SIG-M5 (cell line): ENCODE data around the gene PARD6G.

Experiments
- DNase-seq: peaks from one replicate; lab custom pipeline; 2025; lab: John Stamatoyannopoulos, UW

The PARD6G gene

GRCh38 chr18:80210312-80211083, 36.8 kb downstream of the PARD6G start:
- no peak for DNase-seq

GRCh38 chr18:80208620-80209019, 38.7 kb downstream of the PARD6G start:
- DNase-seq = no peak

DNA sequence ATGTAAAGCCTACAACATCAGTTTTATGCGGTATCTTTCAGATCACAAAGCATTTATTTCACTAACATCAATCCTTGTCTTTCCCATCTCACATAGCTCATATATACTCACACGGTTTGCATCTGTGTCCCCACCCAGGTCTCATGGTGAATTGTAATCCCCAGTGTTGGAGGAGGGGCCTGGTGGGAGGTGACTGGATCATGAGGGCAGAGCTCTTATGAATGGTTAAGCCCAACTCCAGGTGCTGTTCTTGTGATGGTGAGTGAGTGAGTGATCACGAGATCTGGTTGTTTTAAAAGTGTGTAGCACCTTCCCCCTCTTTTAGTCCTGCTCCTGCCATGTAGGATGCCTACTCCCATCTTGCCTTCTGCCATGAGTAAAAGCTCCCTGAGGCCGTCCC, 42.0 kb downstream of the PARD6G start:
- no peak for DNase-seq

GRCh38 chr18:80204142-80204541, 43.2 kb downstream of the PARD6G start:
- DNase-seq = no peak

DNA sequence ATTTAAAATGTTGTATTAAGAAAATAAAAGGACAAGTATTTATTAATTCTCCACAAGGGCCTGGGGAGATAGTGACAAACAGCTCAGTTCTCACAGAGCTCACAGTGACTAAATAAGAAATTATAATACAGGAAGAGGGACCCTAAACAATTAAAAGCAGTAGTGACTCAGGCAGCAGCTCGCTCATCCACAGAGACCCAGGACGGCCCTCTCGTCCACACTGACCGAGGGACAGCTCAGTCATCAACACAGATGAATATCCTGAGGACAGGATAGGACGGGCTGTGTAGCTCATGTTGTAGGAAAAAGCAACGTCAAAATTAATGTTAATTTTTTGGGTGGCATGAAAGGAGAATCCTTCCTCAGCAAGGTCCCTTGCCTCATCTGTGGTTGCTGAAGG, 44.1 kb downstream of the PARD6G start:
- no peak for DNase-seq

DNA sequence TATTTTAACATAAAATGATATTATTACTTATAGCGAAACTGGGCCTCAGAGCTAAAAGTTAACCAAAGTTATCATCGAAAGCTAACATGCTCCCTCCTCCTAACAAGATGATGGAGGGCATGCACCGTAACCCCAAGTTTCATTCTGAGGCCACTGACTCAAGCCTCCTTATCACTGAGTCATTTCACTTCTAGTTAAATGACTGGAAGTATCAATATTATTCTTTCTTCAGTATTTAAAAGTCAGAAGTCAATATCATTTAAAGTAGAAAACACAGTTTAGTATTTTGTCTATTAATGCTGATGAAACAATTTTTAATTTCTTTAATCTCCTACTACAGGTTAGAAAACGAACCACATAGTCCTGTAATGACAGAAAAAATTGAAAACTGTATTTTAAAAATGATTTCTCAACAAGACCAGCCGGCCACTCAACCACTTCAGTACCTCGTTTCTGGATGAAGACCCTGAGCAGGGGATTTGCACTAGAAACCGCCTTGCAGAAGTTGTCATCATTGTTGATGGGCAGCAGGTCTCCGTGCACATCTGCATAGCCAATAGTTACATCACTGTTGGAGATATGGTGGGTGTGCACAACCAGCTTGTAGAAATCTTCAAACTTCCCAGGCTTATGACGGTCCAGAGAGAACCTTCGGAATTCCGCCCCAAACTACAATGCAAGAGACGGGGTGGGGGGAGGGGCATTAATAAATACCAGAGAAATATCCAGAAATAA, 44.9 kb downstream of the PARD6G start:
- no peak for DNase-seq

DNA sequence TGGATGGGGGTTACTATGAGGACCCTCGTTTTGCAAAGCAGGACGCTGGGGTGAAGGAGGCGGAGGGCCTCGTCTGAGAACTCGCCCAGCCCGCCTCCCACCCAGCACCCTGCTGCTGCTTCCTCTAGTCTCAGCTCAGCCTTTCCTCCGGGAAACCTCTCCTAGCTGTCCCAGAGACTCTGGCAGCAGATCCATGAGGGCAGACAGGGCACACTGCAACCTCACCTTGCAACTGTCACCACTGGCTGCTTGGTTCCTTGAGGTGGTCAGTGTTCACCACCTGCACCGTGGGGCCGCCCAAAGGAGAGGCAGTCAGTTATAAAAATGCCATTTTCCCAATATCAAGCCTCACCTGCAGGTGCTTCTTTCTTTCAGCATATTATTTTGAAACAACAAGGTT, 45.6 kb downstream of the PARD6G start:
- no peak for DNase-seq

GRCh38 chr18:80200932-80201672, 46.2 kb downstream of the PARD6G start:
- no peak for DNase-seq

- no peak for DNase-seq
Measured at GRCh38 chr18:80200171-80200931, 47.0 kb downstream of the PARD6G start.

DNA sequence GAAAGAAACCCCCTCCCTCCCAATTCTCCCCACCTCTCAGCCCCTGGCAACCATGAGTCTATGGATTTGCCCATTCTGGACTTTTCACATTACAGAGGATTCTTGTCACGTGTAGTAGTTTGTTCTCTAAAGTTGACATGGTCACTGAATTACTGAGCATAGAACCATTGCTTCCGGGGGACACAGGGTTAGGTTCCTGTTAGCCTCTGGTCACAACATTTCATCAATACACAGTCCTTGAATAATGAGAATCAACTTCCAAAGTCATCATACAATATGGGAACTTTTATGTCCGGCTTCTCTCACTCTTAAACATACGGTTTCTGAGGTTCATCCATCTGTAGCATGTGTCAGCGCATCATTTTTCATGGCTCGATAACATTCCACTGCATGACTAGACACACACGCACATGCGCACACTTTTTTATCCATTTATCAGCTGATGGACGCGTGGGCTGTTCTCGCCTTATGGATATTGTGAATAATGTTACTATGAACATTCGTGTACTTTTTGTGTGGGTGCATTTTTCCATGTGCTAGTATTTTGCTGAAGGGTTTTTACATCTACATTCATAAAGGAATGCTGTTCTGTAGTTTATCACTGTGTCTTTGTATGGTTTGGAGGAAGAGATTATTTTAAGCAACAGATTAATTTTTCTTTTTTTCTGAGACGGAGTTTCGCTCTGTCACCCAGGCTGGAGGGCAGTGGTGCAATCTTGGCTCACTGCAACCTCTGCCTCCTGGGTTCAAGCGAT, 48.1 kb downstream of the PARD6G start:
- DNase-seq = no peak

DNA sequence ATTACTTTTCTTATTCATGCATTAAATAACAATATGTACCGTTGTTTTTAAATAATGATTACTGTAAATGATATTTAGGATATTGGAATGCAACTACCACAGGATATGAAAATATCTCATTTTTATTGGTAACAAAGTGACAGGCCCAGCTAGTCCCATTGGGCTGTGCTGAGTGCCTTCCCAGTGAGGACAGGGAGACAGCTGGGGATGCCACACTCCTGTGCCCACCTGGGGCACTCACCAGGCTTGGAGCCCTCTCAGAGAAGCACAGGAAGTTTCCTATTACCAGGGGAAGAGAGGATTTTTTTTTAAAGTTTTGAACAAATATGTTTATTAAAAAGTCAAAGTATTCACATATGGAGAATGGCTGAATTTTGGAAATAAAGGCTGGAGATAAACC, 48.9 kb downstream of the PARD6G start:
- no peak for DNase-seq

GRCh38 chr18:80197528-80197927, 49.8 kb downstream of the PARD6G start:
- DNase-seq = no peak

GRCh38 chr18:80196528-80197320, 50.6 kb downstream of the PARD6G start:
- no peak for DNase-seq

GRCh38 chr18:80194874-80195570, 52.3 kb downstream of the PARD6G start:
- DNase-seq = no peak

DNA sequence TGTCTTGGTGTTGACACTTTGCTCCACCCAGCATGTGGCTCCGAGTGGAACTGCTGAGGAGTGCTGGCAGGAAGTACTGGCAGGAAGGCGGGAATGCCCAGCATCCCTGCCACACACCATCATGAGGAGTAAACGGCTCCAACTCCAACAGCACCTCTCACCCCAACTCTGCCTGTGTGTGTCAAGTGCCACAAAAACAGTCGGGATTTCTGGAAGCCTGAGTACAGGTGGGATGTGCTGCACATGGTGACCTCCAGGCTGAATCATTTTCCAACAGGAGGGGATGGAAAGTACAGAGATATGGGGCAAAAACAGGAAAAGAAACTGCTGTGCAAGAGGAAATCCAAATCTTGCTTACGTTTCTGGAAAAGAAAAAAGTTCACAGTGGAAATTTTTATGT, 53.6 kb downstream of the PARD6G start:
- no peak for DNase-seq

- no peak for DNase-seq
Measured at GRCh38 chr18:80192653-80193385, 54.5 kb downstream of the PARD6G start.

GRCh38 chr18:80191907-80192652, 55.2 kb downstream of the PARD6G start:
- DNase-seq = no peak

- no peak for DNase-seq
Measured at GRCh38 chr18:80191264-80191663, 56.0 kb downstream of the PARD6G start.
